Fibroblast of skin of left quadriceps (primary cell): Measurements from ENCODE around the gene PARP1.

Experiments
- DNase-seq, 2 experiments: peaks; one replicate each; pipeline ENCODE4 v3.0.0-alpha.2; 2013; ENCODE audit warnings: low read depth in 2 of 2

PARP1 gene

GRCh38 chr1:226381226-226381998, 26.5 kb downstream of the PARP1 start:
- DNase-seq: no peak

DNA sequence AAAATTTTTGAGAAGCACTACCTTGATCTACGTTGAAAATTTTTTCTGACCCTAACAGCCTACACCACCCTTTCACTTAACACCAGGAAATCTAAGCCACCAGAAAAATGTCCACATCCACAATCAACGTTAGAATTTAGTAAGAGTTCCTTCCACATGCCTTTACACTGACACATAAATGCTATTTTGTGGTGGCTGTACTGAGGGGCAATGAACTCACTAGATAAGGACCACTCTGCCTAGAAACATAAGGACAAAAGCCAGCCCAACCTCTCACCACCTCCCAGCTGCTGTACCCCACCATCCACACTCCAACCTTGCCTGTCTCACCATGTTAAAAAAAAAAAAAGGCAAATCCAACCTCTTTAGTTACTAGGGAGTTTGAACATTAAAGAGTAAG, 29.8 kb downstream of the PARP1 start:
- DNase-seq: no peak

DNA sequence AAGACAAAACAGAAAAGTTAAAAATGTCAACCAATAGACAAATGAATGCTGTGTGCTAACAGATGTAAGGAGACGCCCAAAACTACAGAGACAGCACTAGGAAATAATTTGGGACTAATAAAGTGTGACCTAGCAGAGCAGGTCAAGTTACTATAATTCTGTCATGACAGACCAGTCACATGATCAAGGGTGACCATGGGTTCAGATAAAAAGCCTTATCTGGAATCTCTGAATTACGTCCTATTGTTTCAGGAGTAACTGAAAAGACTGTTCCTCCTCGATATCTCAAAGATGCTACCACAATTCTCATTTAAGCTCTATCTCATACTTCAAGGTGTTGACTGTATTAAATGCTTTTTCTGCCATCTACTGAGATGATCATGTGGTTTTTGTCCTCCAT, 31.6 kb downstream of the PARP1 start:
- DNase-seq: no peak

DNA sequence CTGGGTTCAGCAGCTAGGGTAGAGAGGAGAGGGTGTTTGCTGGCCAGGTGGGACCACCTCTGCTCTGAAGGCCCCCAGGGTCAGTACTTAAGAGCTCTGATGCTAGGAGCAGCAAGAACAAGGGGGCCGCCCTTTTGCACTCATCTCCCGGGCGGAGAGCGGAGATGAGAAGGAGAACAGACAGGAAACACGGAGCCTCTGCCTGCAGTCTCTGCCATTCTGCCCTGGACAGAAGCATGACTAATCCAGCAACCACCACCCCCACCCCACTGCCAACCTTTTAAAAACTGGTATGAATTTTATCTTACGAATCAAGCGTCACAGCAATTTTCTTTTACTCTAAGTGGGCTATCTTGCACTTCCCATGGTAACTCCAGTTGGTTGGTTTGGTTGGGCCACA, 34.5 kb downstream of the PARP1 start:
- no peak for DNase-seq

DNA sequence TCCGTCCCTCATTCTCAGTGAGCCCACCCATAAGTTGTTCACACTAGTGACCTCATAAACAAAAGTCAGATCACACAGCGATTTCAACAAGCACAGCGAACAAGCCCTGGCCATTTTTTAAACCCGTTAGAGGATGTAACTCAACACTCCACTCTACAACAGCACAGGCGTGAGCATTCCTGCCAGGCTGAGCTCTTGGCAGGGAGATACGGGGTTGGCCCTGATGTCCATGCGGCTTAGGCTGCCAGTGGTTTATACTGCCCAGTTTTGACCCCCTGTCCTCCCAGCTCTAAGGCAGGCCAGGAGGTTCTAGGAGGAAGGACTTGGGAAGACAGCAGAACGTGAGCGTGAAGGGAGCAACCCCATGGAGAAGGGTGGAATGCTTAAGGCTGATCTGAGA, 35.0 kb downstream of the PARP1 start:
- no peak for DNase-seq

DNA sequence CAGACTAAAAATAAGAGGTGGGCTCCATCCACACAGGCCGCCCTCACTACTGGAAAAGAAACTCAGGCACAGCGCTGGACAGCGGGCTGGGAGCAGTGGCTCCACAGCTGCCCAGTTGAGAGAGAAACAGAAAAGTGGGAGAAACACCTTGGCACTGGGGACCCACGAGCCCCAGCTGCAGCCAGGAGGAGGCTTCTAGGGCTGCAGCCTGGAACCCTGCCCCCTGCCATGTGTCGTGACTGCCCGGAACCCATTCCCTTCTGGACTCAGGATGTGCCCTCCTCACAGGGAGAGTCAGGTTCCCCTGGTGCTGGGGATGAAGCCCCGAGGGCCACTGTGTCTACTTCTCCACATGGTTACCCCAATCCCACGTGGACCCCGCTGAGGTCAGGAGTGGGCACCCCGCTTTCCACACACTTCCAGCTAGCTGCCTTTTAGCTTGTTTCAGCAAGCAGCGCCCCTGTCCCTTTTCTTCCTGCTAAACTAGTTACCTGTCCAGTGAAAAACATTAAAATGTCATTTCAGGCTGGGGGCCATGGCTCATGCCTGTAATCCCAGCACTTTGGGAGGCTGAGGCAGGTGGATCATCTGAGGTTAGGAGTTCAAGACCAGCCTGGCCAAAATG, 35.9 kb downstream of the PARP1 start:
- DNase-seq: no peak

DNA sequence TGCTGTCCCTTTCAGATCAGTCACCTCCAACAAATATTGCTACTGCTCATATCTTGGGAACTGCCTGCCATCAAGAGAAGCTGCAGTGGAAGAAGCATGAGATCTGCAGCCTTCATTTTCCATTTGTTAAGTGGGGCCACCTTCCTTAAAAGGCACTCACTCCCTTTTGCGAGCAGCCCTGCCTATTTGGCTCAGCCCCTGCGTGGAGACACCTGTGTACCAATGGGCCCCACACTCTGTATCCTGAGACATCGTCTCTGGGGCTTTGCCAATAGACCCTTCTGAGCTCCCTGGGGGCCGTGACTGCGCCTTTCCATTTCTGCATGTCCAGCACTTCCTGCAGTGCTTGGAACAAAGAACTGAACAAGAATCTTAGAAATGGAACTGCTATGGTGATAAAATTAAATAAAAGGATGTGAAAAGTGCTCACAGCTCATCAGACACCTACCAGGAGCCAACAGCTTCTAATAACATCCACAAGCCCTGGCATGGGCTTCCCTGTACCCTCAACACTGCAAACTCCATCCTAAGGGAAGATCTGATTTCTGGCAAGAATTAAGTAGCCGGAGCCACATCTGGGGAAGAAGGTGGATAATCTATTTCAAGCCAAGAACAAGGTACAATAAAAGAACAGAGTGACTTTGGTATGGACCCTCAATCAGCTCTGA, 36.7 kb downstream of the PARP1 start:
- no peak for DNase-seq

- no peak for DNase-seq
These were observed 37.6 kb downstream of the PARP1 start for GRCh38 chr1:226370144-226370923.

GRCh38 chr1:226369110-226369509, 38.8 kb downstream of the PARP1 start:
- DNase-seq: no peak

- DNase-seq: no peak
These were observed 41.6 kb downstream of the PARP1 start for GRCh38 chr1:226366290-226366689.

DNA sequence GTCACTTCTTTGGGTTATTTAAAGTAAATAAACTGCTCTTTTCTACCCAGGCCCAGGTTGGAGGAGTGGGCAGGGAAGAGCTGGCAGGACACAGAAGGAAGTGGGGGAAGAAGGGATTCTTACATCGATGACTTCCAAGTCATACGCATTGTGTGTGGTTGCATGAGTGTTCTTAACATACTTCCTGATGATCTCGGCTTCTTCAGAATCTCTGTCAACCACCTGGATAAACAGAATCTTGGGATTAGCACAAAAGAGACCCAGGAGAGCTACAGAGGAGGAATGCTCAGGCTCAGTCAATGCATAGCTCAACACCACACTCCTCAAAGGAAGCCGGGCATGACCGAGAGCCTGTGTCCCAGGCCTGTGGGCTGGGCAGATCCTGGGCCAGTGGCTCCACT, 42.1 kb downstream of the PARP1 start:
- DNase-seq: no peak

GRCh38 chr1:226364901-226365565, 42.9 kb downstream of the PARP1 start:
- no peak for DNase-seq

- DNase-seq: no peak
These were observed 43.4 kb downstream of the PARP1 start for GRCh38 chr1:226364514-226364899.

- DNase-seq: no peak
These were observed 43.9 kb downstream of the PARP1 start for GRCh38 chr1:226363801-226364513.

GRCh38 chr1:226362891-226363447, 44.9 kb downstream of the PARP1 start:
- DNase-seq: no peak

- DNase-seq: no peak
These were observed 45.5 kb downstream of the PARP1 start for GRCh38 chr1:226362361-226362760.

- no peak for DNase-seq
These were observed 47.7 kb downstream of the PARP1 start for GRCh38 chr1:226360106-226360746.

- no peak for DNase-seq
These were observed 50.5 kb downstream of the PARP1 start for GRCh38 chr1:226357416-226357815.

- DNase-seq: no peak
These were observed 52.0 kb downstream of the PARP1 start for GRCh38 chr1:226355669-226356551.
